Ishikawa (cell line): Measurements from ENCODE around the gene SPATA9.

Experiments used
- CEBPB ChIP-seq: IDR thresholded peaks from 2 replicates; pipeline ENCODE4 v1.6.1; 2012
- CREB1 ChIP-seq: IDR thresholded peaks from 2 replicates; pipeline ENCODE4 v1.6.1; 2012; ENCODE audit warnings: low read depth
- EGR1 ChIP-seq: IDR thresholded peaks from 2 replicates; pipeline ENCODE4 v1.6.1; 2012
- EP300 ChIP-seq: IDR thresholded peaks from 2 replicates; pipeline ENCODE4 v1.6.1; 2012; ENCODE audit warnings: borderline replicate concordance
- FOXM1 ChIP-seq: IDR thresholded peaks from 2 replicates; pipeline ENCODE4 v1.6.1; 2012; ENCODE audit warnings: low read depth, borderline replicate concordance
- NFIC ChIP-seq: IDR thresholded peaks from 2 replicates; pipeline ENCODE4 v1.6.1; 2012
- RAD21 ChIP-seq: IDR thresholded peaks from 2 replicates; pipeline ENCODE4 v1.6.1; 2012; ENCODE audit warnings: low read depth
- TAF1 ChIP-seq: IDR thresholded peaks from 2 replicates; pipeline ENCODE4 v1.6.1; 2012; ENCODE audit warnings: low read depth, mild to moderate bottlenecking
- TCF12 ChIP-seq: IDR thresholded peaks from 2 replicates; pipeline ENCODE4 v1.6.1; 2012; ENCODE audit warnings: low read depth
- TEAD4 ChIP-seq: IDR thresholded peaks from 2 replicates; pipeline ENCODE4 v1.6.1; 2012
- YY1 ChIP-seq: IDR thresholded peaks from 2 replicates; pipeline ENCODE4 v1.6.1; 2012; ENCODE audit warnings: low read depth
- ZBTB7A ChIP-seq: IDR thresholded peaks from 2 replicates; pipeline ENCODE4 v1.6.1; 2012; ENCODE audit warnings: low read depth
- TF ChIP-seq, protein P1 (sequence below): IDR thresholded peaks from 2 replicates; pipeline ENCODE4 v1.6.1; 2012
- TF ChIP-seq, protein P2 (sequence below): IDR thresholded peaks from 2 replicates; pipeline ENCODE4 v1.6.1; 2012; ENCODE audit warnings: low read depth, mild to moderate bottlenecking
- TF ChIP-seq, protein P3 (sequence below): IDR thresholded peaks from 2 replicates; pipeline ENCODE4 v1.6.1; 2012

SPATA9 gene

DNA sequence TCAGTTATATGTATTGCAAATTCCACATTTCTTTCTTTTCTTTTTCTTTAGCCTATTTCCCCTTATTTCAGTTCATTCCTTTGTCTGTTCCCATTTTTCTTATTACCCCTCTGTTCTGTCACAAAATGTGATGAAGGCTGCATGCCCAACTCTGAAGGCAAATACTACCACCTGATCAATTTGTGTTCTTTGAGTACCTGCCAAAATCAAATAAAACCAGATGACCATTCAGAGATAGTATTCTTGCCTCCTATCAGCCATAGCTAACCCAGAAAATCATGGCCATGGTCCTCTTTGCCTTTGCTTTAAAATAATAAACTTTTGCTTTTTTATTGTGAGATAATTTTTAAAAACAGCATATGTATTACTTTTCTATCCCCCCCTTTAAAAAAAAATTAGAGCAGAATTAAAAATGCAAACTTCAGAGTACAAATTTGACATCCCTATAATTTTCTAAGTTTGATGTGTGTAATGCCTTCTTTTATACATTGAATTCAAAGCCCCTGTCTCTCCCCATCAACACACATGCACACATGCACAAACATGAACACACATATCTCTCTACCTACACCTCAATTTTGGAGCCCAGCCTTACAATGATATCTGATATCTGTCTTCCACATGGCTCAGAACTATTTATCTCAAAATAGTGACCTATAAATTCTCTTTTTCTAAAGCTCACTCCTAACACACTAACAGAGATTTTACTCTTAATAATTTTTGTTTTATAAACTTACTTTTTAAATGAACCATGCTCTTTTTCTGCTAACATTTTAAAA is 32.8 kb downstream of the SPATA9 start:
- TF ChIP-seq EGR1 (no peak), TCF12 (no peak)
- TF ChIP-seq, protein P1, sequence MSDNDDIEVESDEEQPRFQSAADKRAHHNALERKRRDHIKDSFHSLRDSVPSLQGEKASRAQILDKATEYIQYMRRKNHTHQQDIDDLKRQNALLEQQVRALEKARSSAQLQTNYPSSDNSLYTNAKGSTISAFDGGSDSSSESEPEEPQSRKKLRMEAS: no peak

DNA sequence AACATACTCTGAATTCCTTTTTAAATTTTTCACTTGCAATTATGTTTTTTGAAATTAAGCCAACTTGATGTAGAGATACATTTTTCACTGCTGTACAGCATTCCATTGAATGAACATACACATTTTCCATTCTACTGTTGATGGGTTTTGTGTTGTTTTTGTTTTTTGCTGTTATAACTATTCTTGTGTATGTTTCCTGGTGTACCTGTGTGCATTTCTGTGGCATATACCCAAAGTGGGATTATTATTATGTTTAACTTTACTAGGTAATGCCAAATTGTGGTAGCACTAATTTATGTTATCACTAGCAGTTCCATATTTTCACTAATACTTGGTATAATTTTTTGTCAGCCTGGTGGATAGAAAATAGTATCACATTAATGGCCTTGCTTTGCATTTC is 33.5 kb downstream of the SPATA9 start:
- TF ChIP-seq CREB1 (no peak), ZBTB7A (no peak), FOXM1 (no peak), RAD21 (no peak), TCF12 (no peak), EGR1 (no peak), CEBPB (no peak), TAF1 (no peak), YY1 (no peak)
- TF ChIP-seq, protein P1: no peak
- TF ChIP-seq, protein P2, sequence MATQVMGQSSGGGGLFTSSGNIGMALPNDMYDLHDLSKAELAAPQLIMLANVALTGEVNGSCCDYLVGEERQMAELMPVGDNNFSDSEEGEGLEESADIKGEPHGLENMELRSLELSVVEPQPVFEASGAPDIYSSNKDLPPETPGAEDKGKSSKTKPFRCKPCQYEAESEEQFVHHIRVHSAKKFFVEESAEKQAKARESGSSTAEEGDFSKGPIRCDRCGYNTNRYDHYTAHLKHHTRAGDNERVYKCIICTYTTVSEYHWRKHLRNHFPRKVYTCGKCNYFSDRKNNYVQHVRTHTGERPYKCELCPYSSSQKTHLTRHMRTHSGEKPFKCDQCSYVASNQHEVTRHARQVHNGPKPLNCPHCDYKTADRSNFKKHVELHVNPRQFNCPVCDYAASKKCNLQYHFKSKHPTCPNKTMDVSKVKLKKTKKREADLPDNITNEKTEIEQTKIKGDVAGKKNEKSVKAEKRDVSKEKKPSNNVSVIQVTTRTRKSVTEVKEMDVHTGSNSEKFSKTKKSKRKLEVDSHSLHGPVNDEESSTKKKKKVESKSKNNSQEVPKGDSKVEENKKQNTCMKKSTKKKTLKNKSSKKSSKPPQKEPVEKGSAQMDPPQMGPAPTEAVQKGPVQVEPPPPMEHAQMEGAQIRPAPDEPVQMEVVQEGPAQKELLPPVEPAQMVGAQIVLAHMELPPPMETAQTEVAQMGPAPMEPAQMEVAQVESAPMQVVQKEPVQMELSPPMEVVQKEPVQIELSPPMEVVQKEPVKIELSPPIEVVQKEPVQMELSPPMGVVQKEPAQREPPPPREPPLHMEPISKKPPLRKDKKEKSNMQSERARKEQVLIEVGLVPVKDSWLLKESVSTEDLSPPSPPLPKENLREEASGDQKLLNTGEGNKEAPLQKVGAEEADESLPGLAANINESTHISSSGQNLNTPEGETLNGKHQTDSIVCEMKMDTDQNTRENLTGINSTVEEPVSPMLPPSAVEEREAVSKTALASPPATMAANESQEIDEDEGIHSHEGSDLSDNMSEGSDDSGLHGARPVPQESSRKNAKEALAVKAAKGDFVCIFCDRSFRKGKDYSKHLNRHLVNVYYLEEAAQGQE: no peak
- TF ChIP-seq, protein P3, sequence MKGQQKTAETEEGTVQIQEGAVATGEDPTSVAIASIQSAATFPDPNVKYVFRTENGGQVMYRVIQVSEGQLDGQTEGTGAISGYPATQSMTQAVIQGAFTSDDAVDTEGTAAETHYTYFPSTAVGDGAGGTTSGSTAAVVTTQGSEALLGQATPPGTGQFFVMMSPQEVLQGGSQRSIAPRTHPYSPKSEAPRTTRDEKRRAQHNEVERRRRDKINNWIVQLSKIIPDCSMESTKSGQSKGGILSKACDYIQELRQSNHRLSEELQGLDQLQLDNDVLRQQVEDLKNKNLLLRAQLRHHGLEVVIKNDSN: no peak

DNA sequence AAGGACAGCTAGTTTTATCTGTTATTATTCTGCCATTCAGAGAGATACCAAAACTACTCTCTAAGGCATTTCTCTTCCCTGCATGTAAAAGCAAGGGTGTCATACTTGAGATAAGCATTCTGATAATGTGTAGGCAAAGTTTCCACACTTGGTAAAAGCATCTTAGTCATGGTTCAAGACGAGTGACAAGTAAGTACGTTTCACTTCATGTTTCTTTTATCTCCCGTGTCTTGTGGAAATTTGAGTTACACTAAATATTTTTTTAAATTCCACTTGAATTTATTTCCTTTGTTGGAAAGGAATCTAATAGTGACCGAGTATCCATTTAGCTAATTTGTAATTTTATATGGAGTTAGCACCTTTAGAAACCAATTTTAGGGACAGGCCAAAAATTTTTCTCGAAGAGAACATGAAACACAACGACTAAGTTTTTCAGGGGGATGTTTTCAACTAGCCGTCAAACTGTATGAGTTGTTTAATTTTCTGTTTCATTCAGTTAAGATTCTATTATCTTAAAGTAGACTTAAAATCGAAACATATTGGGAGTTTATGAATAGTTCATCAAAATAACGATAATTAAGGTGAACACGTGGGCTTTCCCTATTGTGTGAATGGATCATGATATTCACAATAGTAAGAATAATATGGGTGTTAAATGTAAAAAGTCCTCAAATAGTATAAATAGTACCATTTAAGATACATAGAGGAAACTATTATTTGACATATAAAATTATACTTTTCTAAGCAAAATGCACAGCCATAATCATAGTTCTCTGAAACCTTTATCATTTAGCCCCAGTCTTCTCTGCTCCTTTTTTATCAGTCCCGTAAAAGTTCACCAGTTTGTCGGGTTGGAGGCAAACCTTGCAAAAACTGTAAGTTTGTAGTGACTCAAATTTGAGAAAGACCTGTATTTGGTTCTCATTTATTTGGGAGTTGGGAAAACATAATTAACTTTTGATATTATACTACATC is 34.6 kb downstream of the SPATA9 start:
- TF ChIP-seq TCF12 (no peak), CEBPB (no peak), ZBTB7A (no peak), RAD21 (no peak)
- TF ChIP-seq, protein P2: no peak

DNA sequence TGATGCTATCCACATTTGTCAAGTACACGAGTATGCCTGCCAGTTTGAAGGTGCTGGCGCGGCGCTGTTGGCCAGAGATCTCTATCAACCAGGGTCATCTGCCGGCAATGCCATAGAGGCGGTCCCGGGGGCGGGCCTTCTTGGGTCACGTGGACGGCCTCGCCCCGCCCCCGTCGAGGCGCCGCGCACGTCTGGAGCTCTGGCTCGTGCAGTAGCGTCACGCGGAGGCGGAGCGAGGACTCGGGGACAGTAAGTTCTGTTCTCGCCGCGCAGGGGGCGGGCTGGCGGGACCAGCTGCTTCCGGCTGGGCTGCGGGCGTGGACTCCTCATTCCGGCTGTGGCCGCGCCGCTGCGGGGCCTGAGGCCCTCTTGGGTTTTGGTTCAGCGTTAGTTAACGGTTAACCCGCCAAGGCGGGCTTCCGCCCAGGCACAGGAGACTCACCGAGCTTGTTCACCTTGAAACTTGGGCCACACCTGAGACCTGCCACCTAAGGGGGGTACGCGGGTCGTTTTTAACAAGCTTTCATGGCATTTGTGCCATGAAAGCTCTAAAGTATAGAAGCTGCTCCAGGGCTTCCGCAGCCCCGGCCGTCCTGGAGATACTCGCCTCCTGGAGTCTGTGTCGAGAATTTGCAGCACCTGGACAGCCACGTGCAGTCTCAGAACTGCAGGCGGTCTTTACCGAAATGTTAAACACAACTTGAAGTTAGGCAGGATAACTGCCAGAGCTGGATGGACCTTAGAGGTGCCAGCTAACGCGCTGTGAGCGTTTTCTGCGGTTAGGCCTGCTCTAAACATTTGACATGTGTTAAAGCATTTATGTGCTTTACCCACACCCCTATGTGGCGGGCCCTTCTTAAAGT is 36.0 kb downstream of the SPATA9 start, which contains the start of gene RFESD:
TSS of gene RFESD (plus strand) at position 209 of the 863 bp plus-strand sequence. CDS start 5,495 bp downstream, outside the sequence.
- TF ChIP-seq YY1 (no peak), TCF12 (no peak), EGR1 (peak; percentile 50; the same call in 1 of the 2 replicates), ZBTB7A (no peak), TAF1 (peak; percentile 77), CREB1 (no peak), CEBPB (no peak), FOXM1 (no peak), RAD21 (no peak), EP300 (peak; percentile 35; the same call in 1 of the 2 replicates), TEAD4 (peak; percentile 16; the same call in 1 of the 2 replicates), NFIC (no peak)
- TF ChIP-seq, protein P3: peak; percentile 96
- TF ChIP-seq, protein P2: no peak
- TF ChIP-seq, protein P1: peak; percentile 83
